GM19035 (cell line): ENCODE results near the gene KCNH8.

Experiments
- ATAC-seq: cut with Tn5 transposase; IDR thresholded peaks from one replicate; pipeline ENCODE4 v1.9.1; 2021; ENCODE audit not compliant: unreplicated experiment

The KCNH8 gene

GRCh38 chr3:19357947-19358346 lies 209.6 kb downstream of the KCNH8 start:
- no peak for ATAC-seq

DNA sequence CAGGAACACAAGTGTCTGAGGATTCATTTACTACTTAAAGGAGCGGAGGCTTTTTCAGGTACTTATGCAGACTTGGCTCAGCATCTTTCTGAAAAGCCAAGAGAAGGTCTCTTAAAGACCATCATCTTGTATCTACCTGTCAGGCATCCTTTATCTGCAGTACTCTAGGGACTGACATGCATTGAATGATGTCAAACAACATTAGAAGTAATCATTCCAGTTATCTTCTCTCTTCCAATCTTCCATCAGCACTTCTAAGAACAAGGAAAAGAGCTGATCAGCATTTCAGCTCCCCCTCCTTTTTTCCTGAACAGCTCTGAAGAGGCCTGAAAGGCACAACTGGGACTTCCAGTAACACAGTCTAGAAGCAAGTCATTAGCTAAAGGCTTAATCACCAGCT lies 214.8 kb downstream of the KCNH8 start:
- ATAC-seq, result no peak

- ATAC-seq, result no peak
Measured at GRCh38 chr3:19364148-19364547, 215.8 kb downstream of the KCNH8 start.

DNA sequence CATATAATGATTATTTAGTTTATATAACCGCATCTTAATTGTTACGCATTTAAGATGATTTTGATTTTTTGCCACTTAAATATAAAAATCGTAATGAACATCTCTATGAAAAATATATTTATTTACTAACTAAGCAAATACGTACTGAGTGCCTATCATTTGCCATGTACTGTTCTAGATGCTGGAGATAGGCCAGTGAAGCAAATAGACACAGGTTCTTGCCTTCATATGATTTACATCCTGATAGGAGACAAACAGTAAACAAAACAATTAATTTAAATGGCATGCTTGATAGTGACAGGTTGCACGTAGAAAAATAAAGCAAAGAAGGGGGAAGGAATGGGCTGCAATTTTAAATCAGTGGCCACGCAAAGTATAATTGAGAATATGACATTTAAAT lies 217.2 kb downstream of the KCNH8 start:
- ATAC-seq, result no peak

- ATAC-seq, result no peak
Measured at GRCh38 chr3:19384868-19385267, 236.6 kb downstream of the KCNH8 start.

DNA sequence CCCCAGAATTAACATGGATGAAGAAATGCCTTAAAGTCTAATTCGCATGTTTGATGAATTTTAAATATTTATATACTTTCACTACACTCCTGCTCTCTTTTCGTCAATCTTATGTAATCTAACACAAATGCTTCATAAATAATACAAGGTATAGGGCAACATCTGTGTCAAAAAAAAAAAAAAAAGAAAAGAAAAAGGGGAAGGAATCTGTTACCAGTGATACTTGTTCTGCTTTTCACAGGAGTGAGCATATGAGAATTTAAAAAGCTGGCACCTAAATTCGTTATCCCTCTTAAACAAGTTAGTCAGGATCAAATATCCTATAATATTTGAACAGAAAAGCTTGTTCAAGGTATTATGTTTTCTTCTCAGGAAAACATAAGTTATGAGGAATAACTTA lies 243.8 kb downstream of the KCNH8 start:
- ATAC-seq, result no peak

DNA sequence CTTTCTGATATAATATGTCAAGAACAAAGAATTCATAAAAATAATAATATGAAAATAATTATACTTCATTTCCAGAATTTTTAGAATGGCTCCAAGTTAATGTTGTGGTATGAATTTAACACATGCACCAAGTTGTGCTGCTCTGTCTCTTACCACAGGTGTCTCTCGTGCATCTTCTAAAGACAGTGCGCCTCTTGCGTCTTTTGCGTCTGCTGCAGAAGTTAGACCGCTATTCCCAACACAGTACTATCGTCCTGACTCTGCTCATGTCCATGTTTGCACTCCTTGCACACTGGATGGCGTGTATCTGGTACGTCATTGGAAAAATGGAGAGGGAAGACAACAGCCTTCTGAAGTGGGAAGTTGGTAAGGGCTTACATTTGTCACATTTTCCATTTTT lies 246.6 kb downstream of the KCNH8 start:
- no peak for ATAC-seq

- ATAC-seq, result no peak
Measured at GRCh38 chr3:19396726-19397125, 248.4 kb downstream of the KCNH8 start.

DNA sequence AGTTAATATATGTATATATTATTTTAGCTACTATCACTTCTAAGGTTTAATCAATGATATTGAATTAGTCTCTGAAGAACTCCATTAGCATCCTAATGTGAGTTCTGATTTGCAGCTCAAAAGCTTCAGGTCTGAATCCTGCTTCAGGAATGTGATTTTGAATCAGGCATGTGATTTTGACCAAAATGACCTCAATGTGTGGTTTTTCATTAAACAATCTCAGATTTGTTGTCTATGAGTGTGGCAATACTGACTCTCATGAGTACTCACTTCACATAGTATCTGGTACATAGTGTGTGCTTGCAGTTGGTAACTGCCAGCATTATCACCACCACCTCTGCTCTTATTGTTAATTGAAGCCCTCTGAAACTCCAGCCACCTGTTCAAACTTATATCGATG lies 251.0 kb downstream of the KCNH8 start:
- ATAC-seq, result no peak

- ATAC-seq, result no peak
Measured at GRCh38 chr3:19399836-19400235, 251.5 kb downstream of the KCNH8 start.

GRCh38 chr3:19420159-19420558 lies 271.8 kb downstream of the KCNH8 start:
- ATAC-seq, result no peak

DNA sequence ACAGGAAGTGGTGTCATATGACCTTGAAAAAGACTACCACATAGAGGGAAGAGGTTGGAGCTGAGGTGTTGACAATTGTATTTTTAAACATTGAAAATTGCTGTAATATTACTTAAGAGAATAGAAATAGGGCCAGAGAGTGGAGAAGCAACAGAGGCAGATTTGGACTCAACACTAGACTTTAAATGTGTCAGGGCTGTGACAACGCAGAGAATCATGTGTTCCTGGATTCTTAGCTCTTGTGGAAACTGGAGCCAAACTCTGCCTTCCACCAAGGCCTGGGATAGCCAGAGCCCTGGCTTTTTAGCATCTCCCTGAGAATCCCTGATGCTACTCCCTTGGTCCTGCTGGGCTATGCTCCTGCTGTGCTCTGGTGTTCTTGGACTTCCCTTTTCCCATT lies 277.5 kb downstream of the KCNH8 start:
- ATAC-seq, result no peak

GRCh38 chr3:19427422-19428149 lies 279.3 kb downstream of the KCNH8 start:
- ATAC-seq, result no peak

DNA sequence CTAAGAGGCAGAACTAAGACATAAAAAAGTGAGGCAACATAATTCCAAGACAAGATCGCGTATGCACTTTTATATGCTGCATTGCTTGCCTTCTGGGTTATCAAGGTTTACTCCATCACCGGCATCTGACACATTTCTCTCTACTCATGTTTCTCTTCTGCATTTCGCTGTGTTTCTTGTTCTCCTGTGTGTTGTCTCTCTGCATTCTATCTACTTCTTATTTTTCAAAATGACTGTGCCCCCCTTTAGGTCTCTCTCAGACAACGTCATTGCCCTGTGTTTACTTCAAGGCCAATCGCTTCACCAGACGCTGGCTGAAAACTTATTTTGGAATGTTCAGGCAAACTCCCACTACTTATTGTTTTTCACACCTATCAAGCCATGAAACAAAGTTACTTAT lies 280.4 kb downstream of the KCNH8 start:
- ATAC-seq, result no peak

DNA sequence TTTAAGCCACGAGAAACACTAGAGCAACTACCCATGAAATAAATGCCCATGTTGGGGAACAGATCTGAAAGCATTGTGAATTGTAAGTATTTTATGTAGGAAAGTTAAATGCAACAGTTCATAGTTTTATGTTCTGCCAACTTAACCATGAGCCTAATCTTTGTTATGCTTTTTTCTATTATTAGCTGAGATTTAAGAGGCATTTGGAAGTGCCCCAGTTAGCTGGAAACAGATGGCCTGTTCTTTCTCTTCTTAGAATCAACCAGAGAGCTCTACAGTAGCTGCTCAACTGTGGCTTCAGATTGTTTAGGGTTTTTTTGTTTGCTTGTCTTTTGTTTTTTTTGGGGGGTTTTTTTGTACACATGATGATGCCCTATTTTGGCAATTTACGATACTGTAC lies 284.4 kb downstream of the KCNH8 start:
- no peak for ATAC-seq

GRCh38 chr3:19436746-19437145 lies 288.4 kb downstream of the KCNH8 start:
- no peak for ATAC-seq

DNA sequence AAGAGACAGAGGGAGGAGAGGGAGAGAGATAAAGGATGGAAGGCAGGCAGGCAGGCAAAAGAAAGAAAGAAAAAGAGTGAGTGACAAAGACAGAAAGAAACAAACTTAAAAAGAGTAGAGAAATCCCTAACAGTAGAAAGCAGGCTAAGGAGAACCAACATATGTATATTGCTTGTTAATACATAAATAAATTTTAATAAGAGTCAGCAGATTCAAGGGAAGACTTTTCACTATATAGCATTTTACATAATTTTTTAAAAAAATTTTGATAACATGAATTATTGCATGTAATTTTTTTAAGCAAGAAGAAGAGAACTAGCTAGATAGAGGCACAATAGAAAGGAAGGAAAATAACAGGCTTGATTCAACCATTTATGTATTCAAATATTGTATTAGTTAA lies 291.6 kb downstream of the KCNH8 start:
- no peak for ATAC-seq

GRCh38 chr3:19446138-19446537 lies 297.8 kb downstream of the KCNH8 start:
- no peak for ATAC-seq

GRCh38 chr3:19446687-19447086 lies 298.4 kb downstream of the KCNH8 start:
- ATAC-seq, result no peak

GRCh38 chr3:19455546-19455945 lies 307.2 kb downstream of the KCNH8 start:
- ATAC-seq, result no peak

DNA sequence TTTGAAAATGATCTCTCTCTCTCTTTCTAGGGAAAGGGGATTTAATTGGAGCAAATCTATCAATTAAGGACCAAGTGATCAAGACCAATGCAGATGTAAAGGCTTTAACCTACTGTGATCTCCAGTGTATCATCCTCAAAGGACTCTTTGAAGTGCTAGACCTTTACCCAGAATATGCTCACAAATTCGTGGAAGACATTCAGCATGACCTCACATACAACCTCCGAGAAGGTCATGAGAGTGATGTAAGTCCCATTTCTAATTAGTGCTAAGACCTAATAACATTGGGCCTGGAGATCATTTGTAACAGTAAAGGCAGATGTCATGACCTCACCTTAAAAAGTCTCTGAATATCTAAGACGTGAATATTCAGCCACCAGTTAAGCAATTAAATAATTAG lies 308.4 kb downstream of the KCNH8 start:
- ATAC-seq, result no peak

GRCh38 chr3:19457449-19457848 lies 309.1 kb downstream of the KCNH8 start:
- no peak for ATAC-seq

DNA sequence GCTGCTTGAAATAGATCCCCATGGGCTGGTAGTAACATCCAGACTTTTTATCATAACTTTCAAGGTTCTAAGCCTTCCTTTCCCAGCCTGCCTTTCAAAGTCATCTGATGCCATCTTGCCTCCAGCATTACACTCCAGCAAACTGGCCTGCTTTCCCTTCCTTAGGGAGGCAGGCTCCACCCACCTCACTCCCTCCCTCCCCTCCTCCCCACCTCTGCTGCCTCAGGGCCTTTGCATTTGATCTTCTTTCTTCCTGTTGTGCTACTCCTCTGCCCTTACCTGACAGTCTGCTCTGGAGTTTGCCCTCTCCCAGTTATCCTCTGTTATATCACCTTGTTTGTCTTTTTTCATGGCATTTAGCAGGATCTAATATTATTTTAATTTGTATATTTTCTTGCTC lies 319.5 kb downstream of the KCNH8 start:
- no peak for ATAC-seq
